Immature natural killer cell (primary cell): Measurements from ENCODE around the gene PIP4P1. TPM values are rescaled to one million over a fixed set of nuclear protein-coding genes. Genes with fewer than 3 reads are reported as not detected.
"Not testable (repeated sequence)": the region's sequence is repeated elsewhere in the genome, so short reads cannot be mapped to it uniquely, and the experiment has no call there.

Experiments used
- DNase-seq, 3 donors: peaks; one replicate each; pipeline ENCODE4 v3.0.0; 2022; ENCODE audit warnings: mixed read lengths in 1 of 3
- H3K27ac Mint-ChIP-seq, 6 donors: one replicate each; pipeline ENCODE4 v1.8.0; 2020; ENCODE audit warnings: mixed read lengths in 6 of 6, mild to moderate bottlenecking in 5 of 6, inconsistent platforms in 4 of 6, moderate library complexity in 3 of 6
- H3K27me3 Mint-ChIP-seq, 3 donors: one replicate each; pipeline ENCODE4 v1.8.0; 2020 to 2021; ENCODE audit warnings: low read depth in 3 of 3, mild to moderate bottlenecking in 3 of 3, mixed read lengths in 3 of 3, moderate library complexity in 3 of 3, inconsistent platforms in 1 of 3
- H3K36me3 Mint-ChIP-seq, 3 donors: one replicate each; pipeline ENCODE4 v1.8.0; 2020; ENCODE audit warnings: mixed read lengths in 3 of 3, inconsistent platforms in 2 of 3, mild to moderate bottlenecking in 2 of 3
- H3K4me1 Mint-ChIP-seq, 2 donors: one replicate each; pipeline ENCODE4 v1.8.0; 2020; ENCODE audit warnings: inconsistent platforms in 2 of 2, mild to moderate bottlenecking in 2 of 2, mixed read lengths in 2 of 2, moderate library complexity in 1 of 2
- H3K4me3 Mint-ChIP-seq, 5 donors: one replicate each; pipeline ENCODE4 v1.8.0; 2020; ENCODE audit warnings: mild to moderate bottlenecking in 5 of 5, mixed read lengths in 5 of 5, inconsistent platforms in 3 of 5, moderate library complexity in 3 of 5
- H3K9me3 Mint-ChIP-seq, 6 donors: one replicate each; pipeline ENCODE4 v1.8.0; 2020; ENCODE audit warnings: mild to moderate bottlenecking in 6 of 6, mixed read lengths in 6 of 6, inconsistent platforms in 4 of 6, moderate library complexity in 3 of 6
- polyA plus RNA-seq, 3 donors: library from polyadenylated mRNA; unstranded; fragments of 300-500 nt; fragmentation: Illumina TruSeq; gene quantifications; one replicate each; pipeline ENCODE4 v1.2.3, GENCODE V29; 2021

PIP4P1 gene
- polyA plus RNA-seq: 10 to 100 TPM; 17.7 to 29.2 (median 26.2) TPM

DNA sequence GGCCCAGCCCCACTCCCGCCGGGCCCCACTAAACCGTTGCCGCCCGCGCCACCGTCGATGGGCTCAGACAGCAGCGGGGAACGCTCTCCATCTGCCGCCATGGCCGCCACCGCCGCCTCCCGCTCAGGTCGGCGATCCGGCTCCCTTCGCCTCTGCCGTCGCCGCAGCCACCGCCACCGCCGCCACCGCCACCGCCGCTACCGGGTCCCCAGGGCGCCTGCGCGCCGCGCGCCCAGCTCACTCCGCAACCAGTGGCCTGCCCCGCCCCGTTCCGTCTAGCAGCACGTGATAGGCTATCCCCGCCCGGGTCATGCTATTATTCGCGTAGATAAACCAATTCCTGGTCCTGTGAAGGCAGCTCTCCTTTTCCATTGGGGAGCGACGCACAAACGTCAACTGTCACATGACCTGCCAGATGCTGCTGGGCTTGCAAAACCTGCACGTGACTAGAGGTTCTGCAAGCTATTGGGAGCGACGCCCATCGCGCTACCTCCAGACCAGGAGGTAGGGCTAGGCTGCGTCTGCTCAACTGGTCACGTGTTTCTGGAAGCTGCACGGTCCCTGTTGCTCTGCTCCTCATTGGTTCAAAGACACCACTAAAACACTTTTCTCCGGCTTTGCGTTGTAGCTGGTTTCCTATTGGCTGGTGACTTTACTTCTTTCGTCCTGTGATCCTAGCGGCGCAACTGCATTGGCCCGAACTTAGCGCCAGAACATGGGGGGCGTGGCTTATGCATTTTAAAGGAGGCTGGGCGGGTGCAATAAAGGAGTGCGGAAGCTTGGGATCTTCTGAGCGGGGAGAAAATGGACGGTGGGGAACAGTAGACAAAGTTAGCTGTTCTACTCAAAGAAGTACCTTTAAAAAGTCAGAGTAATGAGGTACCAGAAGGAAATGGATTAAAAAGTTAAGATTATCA is at the start of gene PIP4P1:
Gene PIP4P1, minus strand, starts transcription at position 210 of the 917 bp plus-strand sequence. Its CDS starts 109 bp downstream, at position 101.
- Mint-ChIP-seq H3K9me3 (no peaks in the 10 kb centered on the region), H3K27me3 (peaks cover 13 to 18% (median 18%) of the 10 kb centered on the region in 3 donors), H3K4me3 (peak within 1 kb of the TSS; percentile 84 to 91 (median 88)), H3K36me3 (peaks cover 0 to 14% (median 11%) of the 10 kb centered on the region in 3 donors), H3K27ac (peak within 1 kb of the TSS; percentile 83 to 95 (median 94)), H3K4me1 (peaks cover 26 to 37% of the 10 kb centered on the region in 2 donors)
- DNase-seq: peak; percentile 98 to 99 (median 99)

DNA sequence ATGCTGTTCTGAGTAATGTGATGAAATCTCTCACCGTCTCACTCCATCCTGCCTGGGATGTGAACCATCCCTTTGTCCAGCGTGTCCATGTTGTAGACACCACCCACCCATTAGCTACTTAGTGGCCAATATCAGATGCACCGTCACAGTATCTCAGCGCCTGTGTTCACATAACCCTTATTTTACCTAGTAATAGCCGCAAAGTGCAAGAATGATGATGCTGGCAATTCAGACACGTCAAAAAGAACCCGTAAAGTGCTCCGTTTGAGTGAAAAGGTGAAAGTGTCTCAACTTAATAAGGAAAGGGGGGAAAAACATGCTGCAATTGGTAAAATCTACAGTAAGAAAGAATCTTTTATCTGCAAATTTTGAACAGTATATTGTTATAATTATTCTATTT is 47.1 kb upstream of the PIP4P1 start:
- Mint-ChIP-seq H3K9me3 (no peaks in the 10 kb centered on the region), H3K36me3 (no peaks in the 10 kb centered on the region), H3K4me3 (no peak overlapping the region), H3K27me3 (peaks cover 4 to 7% (median 6%) of the 10 kb centered on the region in 3 donors), H3K27ac (no peak overlapping the region), H3K4me1 (no peaks in the 10 kb centered on the region)
- no peak for DNase-seq

DNA sequence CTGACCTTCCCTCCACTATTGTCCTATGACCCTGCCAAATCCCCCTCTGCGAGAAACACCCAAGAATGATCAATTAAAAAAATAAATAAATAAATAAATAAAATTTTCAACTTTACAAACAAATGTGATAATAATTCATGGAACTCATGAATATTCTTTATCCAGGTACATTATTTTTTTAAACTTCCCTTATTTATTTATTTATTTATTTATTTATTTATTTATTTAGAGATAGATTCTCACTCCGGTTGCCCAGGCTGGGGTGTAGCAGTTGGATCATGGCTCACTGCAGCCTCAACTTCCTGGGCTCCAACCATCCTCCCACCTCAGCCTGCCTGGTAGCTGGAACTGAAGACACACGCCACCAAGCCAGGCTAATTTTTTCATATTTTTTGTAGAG is 46.3 kb upstream of the PIP4P1 start:
- H3K4me3 Mint-ChIP-seq, H3K36me3 Mint-ChIP-seq, H3K27me3 Mint-ChIP-seq, H3K9me3 Mint-ChIP-seq, DNase-seq, H3K27ac Mint-ChIP-seq, H3K4me1 Mint-ChIP-seq: not testable (repeated sequence)

DNA sequence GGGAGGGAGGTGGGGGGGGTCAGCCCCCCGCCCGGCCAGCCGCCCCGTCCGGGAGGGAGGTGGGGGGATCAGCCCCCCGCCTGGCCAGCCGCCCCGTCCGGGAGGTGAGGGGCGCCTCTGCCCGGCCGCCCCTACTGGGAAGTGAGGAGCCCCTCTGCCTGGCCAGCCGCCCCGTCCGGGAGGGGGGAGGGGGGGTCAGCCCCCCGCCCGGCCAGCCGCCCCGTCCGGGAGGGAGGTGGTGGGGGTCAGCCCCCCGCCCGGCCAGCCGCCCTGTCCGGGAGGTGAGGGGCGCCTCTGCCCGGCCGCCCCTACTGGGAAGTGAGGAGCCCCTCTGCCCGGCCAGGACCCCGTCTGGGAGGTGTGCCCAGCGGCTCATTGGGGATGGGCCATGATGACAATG is 45.5 kb upstream of the PIP4P1 start:
- H3K4me3 Mint-ChIP-seq: not testable (repeated sequence)

DNA sequence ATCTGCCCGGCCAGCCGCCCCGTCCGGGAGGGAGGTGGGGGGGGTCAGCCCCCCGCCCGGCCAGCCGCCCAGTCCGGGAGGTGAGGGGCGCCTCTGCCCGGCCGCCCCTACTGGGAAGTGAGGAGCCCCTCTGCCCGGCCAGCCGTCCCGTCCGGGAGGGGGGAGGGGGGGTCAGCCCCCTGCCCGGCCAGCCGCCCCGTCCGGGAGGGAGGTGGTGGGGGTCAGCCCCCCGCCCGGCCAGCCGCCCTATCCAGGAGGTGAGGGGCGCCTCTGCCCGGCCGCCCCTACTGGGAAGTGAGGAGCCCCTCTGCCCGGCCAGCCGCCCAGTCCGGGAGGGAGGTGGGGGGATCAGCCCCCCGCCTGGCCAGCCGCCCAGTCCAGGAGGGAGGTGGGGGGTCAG is 45.0 kb upstream of the PIP4P1 start:
- H3K4me3 Mint-ChIP-seq, H3K4me1 Mint-ChIP-seq: not testable (repeated sequence)

More for the DNA sequence above, 45.5 kb upstream of the PIP4P1 start:
- H3K36me3 Mint-ChIP-seq, H3K9me3 Mint-ChIP-seq, H3K4me1 Mint-ChIP-seq, DNase-seq, H3K27me3 Mint-ChIP-seq, H3K27ac Mint-ChIP-seq: not testable (repeated sequence)

DNA sequence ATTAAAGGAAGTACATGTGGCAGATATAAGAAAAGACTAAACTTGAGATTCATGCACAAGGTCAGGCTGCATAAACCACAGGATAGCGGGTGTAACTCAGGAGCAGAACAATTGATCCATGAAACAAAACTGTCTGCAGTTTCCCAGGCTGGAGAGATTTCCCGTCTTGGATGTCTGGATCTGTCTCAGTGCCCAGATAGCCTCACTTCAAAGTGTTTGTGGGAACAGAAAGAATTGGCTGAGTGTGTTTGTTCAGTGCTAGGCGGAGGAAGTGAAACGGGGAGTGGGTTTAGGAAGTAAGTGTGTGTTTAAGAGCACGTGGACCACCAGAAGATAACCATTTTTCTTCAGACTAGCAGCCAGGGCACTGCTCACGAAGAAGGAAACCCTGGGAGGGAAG is 42.7 kb upstream of the PIP4P1 start:
- Mint-ChIP-seq H3K27me3 (peaks cover 3 to 4% (median 4%) of the 10 kb centered on the region in 3 donors), H3K36me3 (no peaks in the 10 kb centered on the region), H3K27ac (no peak overlapping the region), H3K9me3 (no peaks in the 10 kb centered on the region), H3K4me1 (no peaks in the 10 kb centered on the region), H3K4me3 (no peak overlapping the region)
- no peak for DNase-seq

More for the DNA sequence above, 45.0 kb upstream of the PIP4P1 start:
- not testable (repeated sequence) for H3K9me3 Mint-ChIP-seq, H3K27ac Mint-ChIP-seq, H3K27me3 Mint-ChIP-seq, H3K36me3 Mint-ChIP-seq, DNase-seq

DNA sequence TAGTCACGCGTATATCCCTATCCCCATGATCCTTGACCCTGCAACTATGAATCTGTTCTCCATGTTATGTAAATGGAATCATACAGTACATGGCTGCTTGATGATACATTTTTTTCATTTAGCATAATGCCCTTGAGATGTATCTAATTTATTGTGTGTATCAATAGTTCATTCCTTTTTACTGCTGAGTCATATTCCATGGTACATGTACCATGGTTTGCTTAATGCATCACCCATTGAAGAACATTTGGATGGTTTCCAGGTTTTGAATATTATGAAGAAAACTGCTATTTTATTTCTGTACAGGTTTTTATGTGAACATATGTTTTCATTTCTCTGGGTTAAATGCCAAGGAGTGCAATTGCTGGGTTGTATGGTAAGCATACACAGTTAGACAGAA is 40.1 kb upstream of the PIP4P1 start:
- H3K9me3 Mint-ChIP-seq: no peaks in the 10 kb centered on the region
- peaks cover 3 to 4% (median 4%) of the 10 kb centered on the region in 3 donors for H3K27me3 Mint-ChIP-seq
- DNase-seq: no peak

DNA sequence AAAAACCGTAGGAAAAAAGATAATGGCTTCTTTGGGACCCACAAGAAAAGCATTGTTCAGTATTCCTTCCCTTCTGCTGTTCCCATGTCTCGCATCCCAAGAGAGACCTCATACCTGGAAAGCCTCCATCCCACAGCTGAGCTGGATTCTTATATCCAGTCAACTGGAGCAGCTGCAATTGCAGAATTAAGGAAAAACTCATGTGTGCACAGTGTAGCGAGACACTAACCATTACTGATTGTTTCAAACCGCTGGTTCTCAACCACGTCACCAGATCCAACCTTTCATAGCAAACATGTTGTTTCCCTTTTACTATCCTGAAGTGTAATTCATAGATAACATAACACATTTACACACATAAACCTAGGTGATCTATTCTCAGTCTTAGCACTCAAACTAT is 38.6 kb upstream of the PIP4P1 start:
- no peaks in the 10 kb centered on the region for H3K36me3 Mint-ChIP-seq
- H3K4me3 Mint-ChIP-seq: no peak overlapping the region
- no peaks in the 10 kb centered on the region for H3K9me3 Mint-ChIP-seq
- no peaks in the 10 kb centered on the region for H3K4me1 Mint-ChIP-seq
- no peak overlapping the region for H3K27ac Mint-ChIP-seq
- H3K27me3 Mint-ChIP-seq: peaks cover 5 to 8% (median 6%) of the 10 kb centered on the region in 3 donors
- DNase-seq: no peak

More for the DNA sequence above, 40.1 kb upstream of the PIP4P1 start:
- Mint-ChIP-seq H3K36me3 (no peaks in the 10 kb centered on the region), H3K27ac (no peak overlapping the region), H3K4me3 (no peak overlapping the region), H3K4me1 (no peaks in the 10 kb centered on the region)

DNA sequence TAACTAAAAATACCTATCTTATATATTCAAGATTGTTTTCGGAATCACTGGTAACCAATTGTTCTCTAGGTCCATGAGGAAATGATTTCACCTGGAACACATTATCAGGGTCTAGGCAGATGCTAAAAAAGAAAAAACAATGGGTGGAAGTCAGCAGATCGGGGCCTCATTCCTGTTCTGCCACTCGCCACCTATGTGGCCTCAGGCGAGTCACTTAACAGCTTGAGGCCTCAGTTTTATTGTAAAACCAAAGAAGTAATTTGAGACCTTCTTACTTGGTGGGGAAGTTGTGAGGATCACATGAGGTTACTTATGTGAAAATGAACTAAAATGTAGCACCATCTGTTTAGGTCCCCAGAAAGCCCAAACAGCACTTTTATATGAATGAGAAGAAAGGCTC is 37.9 kb upstream of the PIP4P1 start:
- no peak for DNase-seq
- no peak overlapping the region for H3K27ac Mint-ChIP-seq
- no peaks in the 10 kb centered on the region for H3K4me1 Mint-ChIP-seq
- H3K9me3 Mint-ChIP-seq: no peaks in the 10 kb centered on the region
- H3K36me3 Mint-ChIP-seq: no peaks in the 10 kb centered on the region
- H3K27me3 Mint-ChIP-seq: peaks cover 3 to 6% (median 5%) of the 10 kb centered on the region in 3 donors
- H3K4me3 Mint-ChIP-seq: no peak overlapping the region

DNA sequence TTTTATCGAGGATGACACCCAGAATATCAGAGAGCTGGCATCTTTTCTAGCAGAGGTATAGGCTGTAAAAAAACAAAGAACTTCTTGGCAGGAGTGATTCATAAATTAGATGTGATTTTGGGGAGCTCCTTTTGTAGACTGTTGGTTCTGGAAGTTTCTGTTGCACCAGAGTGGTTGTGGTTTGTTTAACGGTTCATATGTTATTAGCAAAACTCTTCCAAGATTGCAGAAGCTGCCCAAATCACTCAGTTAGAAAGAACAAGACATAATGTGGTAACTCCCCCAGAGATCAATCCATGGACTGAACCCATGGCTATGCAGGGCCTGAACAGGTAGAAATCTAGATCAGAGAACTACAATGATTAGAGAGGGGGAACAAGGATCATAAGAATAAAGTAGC is 37.4 kb upstream of the PIP4P1 start:
- Mint-ChIP-seq H3K4me1 (no peaks in the 10 kb centered on the region), H3K4me3 (no peak overlapping the region), H3K9me3 (no peaks in the 10 kb centered on the region), H3K27me3 (peaks cover 3 to 4% (median 3%) of the 10 kb centered on the region in 3 donors), H3K27ac (no peak overlapping the region), H3K36me3 (no peaks in the 10 kb centered on the region)
- no peak for DNase-seq

DNA sequence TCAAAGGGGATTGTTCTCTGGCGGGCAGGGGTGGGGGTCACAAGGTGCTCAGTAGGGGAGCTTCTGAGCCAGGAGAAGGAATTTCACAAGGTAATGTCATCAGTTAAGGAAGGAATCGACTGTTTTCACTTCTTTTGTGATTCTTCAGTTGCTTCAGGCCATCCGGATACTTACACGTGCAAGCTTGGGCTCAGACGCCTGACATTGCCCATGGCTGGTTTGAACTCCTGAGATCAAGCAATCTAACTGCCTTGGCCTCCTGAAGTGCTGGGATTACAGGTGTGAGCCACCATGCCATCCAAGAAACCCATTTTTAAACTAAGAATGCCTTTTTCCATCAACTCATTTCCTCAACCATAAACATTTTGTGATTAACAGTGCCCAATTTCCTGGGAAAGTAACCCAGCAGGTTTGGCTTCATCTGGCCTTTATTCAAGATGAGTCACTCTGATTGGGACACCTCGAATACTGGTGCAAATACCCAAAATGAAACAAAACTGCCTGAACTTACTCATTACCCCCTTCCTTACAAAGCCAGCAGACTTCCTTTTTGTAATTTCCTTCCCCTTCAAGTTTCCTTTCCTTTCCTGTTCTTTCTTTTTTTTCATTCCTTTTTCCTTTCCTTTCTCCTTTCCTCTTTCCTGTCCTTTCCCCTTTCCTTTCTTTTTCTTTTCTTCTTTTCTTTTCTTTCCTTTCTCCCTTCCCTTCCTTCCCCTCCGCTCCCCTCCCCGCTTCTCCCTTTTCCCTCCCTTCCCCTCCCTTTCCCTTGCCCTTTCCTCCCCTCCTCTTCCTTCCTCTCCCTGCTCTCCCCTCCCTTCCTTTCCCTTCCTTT is 33.9 kb upstream of the PIP4P1 start:
- H3K36me3 Mint-ChIP-seq: no peaks in the 10 kb centered on the region
- peaks cover 15 to 24% of the 10 kb centered on the region in 2 donors for H3K4me1 Mint-ChIP-seq
- no peaks in the 10 kb centered on the region for H3K9me3 Mint-ChIP-seq
- peaks cover 2 to 6% (median 2%) of the 10 kb centered on the region in 3 donors for H3K27me3 Mint-ChIP-seq
- no peak overlapping the region for H3K4me3 Mint-ChIP-seq
- DNase-seq: no peak
- H3K27ac Mint-ChIP-seq: no peak overlapping the region

DNA sequence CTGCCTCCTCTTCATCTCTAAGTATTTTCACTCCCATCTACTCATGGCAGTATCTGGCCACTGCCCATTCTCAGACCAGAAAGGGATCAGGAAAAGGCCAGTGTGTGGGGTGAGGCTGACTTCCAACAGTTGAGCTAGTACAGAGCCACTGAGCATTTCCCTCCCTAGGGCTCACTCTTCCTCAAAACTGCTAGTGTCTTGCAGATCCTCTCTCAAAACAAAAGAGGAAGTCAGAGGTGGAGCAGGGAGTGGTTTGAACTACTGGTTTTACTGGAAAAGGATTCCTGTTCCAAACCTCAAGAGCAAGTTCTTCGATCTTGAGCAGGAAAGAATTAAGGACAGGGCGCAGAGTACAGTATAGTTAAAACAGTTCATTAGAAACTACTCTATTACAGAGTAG is 32.4 kb upstream of the PIP4P1 start:
- DNase-seq: no peak
- H3K36me3 Mint-ChIP-seq: no peaks in the 10 kb centered on the region
- H3K4me1 Mint-ChIP-seq: peaks cover 27 to 40% of the 10 kb centered on the region in 2 donors
- H3K27ac Mint-ChIP-seq: no peak overlapping the region
- peaks cover 2 to 6% (median 2%) of the 10 kb centered on the region in 3 donors for H3K27me3 Mint-ChIP-seq
- no peak overlapping the region for H3K4me3 Mint-ChIP-seq
- H3K9me3 Mint-ChIP-seq: no peaks in the 10 kb centered on the region

DNA sequence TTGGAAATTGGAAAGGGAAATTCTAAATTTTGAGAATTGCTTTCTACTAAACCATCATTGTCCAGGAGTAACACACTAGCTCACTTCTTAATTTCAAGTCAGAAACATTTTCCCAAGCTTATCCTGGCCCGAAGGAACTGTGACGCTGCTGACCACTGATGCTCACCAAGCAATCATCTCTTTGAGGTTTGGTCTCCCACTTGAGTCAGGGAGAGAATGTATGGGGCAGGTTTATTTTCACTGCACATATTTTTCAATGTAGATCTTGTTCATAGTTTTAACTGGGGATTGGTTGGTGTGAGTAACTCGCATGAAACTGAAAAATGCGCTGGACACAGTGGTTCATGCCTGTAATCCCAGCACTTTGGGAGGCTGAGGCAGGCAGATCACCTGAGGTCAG is 31.3 kb upstream of the PIP4P1 start:
- DNase-seq: no peak
- H3K36me3 Mint-ChIP-seq: no peaks in the 10 kb centered on the region
- no peaks in the 10 kb centered on the region for H3K9me3 Mint-ChIP-seq
- H3K27me3 Mint-ChIP-seq: peaks cover 2 to 6% (median 3%) of the 10 kb centered on the region in 3 donors
- H3K4me3 Mint-ChIP-seq: no peak overlapping the region
- H3K4me1 Mint-ChIP-seq: peaks cover 35 to 51% of the 10 kb centered on the region in 2 donors
- no peak overlapping the region for H3K27ac Mint-ChIP-seq

DNA sequence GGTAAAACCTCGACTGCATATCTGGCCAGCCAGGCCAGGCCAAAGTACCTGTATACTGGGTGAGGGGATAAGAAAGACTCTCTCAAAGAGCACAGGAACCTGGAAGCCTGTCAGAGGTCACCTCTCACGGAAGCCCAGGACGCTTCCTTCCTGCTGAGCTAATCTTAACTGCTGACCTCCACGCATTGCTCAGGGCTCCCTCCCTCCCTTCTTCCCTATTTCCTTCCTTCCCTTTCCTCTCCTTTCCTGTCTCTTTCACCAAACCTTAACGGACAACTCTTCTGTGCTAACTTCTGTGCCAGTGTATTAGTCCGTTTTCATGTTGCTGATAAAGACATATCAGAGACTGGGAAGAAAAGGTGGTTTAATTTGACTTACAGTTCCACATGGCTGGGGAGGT is 29.3 kb upstream of the PIP4P1 start:
- H3K4me1 Mint-ChIP-seq: peaks cover 46 to 70% of the 10 kb centered on the region in 2 donors
- no peak for DNase-seq
- H3K4me3 Mint-ChIP-seq: peak overlapping the region in 3 of 5 donors; percentile 34 to 63 (median 42)
- peak overlapping the region in 3 of 6 donors; percentile 26 to 83 (median 59) for H3K27ac Mint-ChIP-seq
- H3K9me3 Mint-ChIP-seq: no peaks in the 10 kb centered on the region
- H3K27me3 Mint-ChIP-seq: peaks cover 0 to 2% (median 1%) of the 10 kb centered on the region in 3 donors
- H3K36me3 Mint-ChIP-seq: no peaks in the 10 kb centered on the region
